ENCODE results near the gene TMEM63A.

TMEM63A gene

GRCh38 chr1:225866061-225866837, 15.9 kb downstream of the TMEM63A start:
- no peak for DNase-seq (ENCODE audit: low read depth)

GRCh38 chr1:225865514-225865913, 16.7 kb downstream of the TMEM63A start:
- DNase-seq (ENCODE audit: low read depth): no peak

GRCh38 chr1:225863167-225863566, 19.0 kb downstream of the TMEM63A start:
- no peak for DNase-seq (ENCODE audit: low read depth)

- no peak for DNase-seq (ENCODE audit: low read depth)
These were observed 19.6 kb downstream of the TMEM63A start for GRCh38 chr1:225862581-225862950.

GRCh38 chr1:225861834-225862580, 20.2 kb downstream of the TMEM63A start:
- no peak for DNase-seq (ENCODE audit: low read depth)

GRCh38 chr1:225860876-225861441, 21.2 kb downstream of the TMEM63A start:
- no peak for DNase-seq (ENCODE audit: low read depth)

- no peak for DNase-seq (ENCODE audit: low read depth)
These were observed 22.1 kb downstream of the TMEM63A start for GRCh38 chr1:225860107-225860506.

- no peak for DNase-seq (ENCODE audit: low read depth)
These were observed 23.0 kb downstream of the TMEM63A start for GRCh38 chr1:225859151-225859550.

GRCh38 chr1:225857256-225857655, 24.9 kb downstream of the TMEM63A start:
- DNase-seq (ENCODE audit: low read depth): no peak

GRCh38 chr1:225855503-225856300, 26.5 kb downstream of the TMEM63A start:
- no peak for DNase-seq (ENCODE audit: low read depth)

GRCh38 chr1:225853441-225853840, 28.7 kb downstream of the TMEM63A start:
- no peak for DNase-seq (ENCODE audit: low read depth)

GRCh38 chr1:225852413-225853124, 29.6 kb downstream of the TMEM63A start:
- DNase-seq (ENCODE audit: low read depth): no peak

- DNase-seq (ENCODE audit: low read depth): no peak
These were observed 30.4 kb downstream of the TMEM63A start for GRCh38 chr1:225851805-225852204.

GRCh38 chr1:225850370-225850769, 31.8 kb downstream of the TMEM63A start:
- DNase-seq (ENCODE audit: low read depth): no peak

- no peak for DNase-seq (ENCODE audit: low read depth)
These were observed 32.3 kb downstream of the TMEM63A start for GRCh38 chr1:225849925-225850324.

- peak; percentile 77 for DNase-seq (ENCODE audit: low read depth)
These were observed 33.9 kb downstream of the TMEM63A start for GRCh38 chr1:225848030-225848955.

GRCh38 chr1:225847610-225848009, 34.6 kb downstream of the TMEM63A start:
- no peak for DNase-seq (ENCODE audit: low read depth)

GRCh38 chr1:225846331-225847310, 35.6 kb downstream of the TMEM63A start:
- no peak for DNase-seq (ENCODE audit: low read depth)

GRCh38 chr1:225845571-225846259, 36.5 kb downstream of the TMEM63A start:
- DNase-seq (ENCODE audit: low read depth): peak; percentile 77
